H1 (cell line): ENCODE data around the gene MYPOP. TPM values are rescaled to one million over a fixed set of nuclear protein-coding genes. Genes with fewer than 3 reads are reported as not detected.

Experiments used
- ASH2L ChIP-seq: fragments of 200-600, 300-600 bp; sonication (generic); IDR thresholded peaks from one replicate; pipeline ENCODE4 v1.7.1; 2017; ENCODE audit warnings: low read length
- BACH1 ChIP-seq: IDR thresholded peaks from 2 replicates; pipeline ENCODE4 v1.6.1; 2012; ENCODE audit warnings: low read length, improper control_type of control experiment
- CEBPB ChIP-seq: IDR thresholded peaks from 2 replicates; pipeline ENCODE4 v1.6.1; 2012; ENCODE audit warnings: low read depth, low read length
- CHD2 ChIP-seq: IDR thresholded peaks from 2 replicates; pipeline ENCODE4 v1.6.1; 2012; ENCODE audit warnings: low read length, improper control_type of control experiment
- CTCF ChIP-seq, 3 experiments: IDR thresholded peaks; 1 replicate in 2 of 3; 2 replicates in 1 of 3; pipeline versions ENCODE4 v1.5.1 to v1.6.1; 2011; ENCODE audit warnings: low read length in 3 of 3, mild to moderate bottlenecking in 3 of 3, inconsistent platforms in 2 of 3, low read depth in 1 of 3, moderate library complexity in 1 of 3; ENCODE audit not compliant: insufficient read depth in 1 of 3; ENCODE audit errors: control extremely low read depth in 1 of 3
- EZH2 ChIP-seq: fragments of 200-600 bp; sonication (generic); IDR thresholded peaks from 2 replicates; pipeline ENCODE4 v1.7.1; 2012; ENCODE audit warnings: low read depth, mild to moderate bottlenecking, moderate library complexity, low read length, inconsistent platforms; ENCODE audit not compliant: severe bottlenecking
- FOSL1 ChIP-seq: IDR thresholded peaks from 2 replicates; pipeline ENCODE4 v1.6.1; 2011; ENCODE audit warnings: mild to moderate bottlenecking, low read depth, low read length, moderate library complexity; ENCODE audit not compliant: insufficient read depth
- GABPA ChIP-seq: IDR thresholded peaks from 2 replicates; pipeline ENCODE4 v1.6.1; 2011; ENCODE audit warnings: mild to moderate bottlenecking, low read length, moderate library complexity, borderline replicate concordance; ENCODE audit not compliant: insufficient read depth
- HDAC6 ChIP-seq: IDR thresholded peaks from one replicate; pipeline ENCODE4 v1.7.1; 2012; ENCODE audit warnings: low read depth, mild to moderate bottlenecking, inconsistent platforms, low read length, moderate library complexity
- KDM4A ChIP-seq: IDR thresholded peaks from one replicate; pipeline ENCODE4 v1.7.1; 2012; ENCODE audit warnings: low read depth, mild to moderate bottlenecking, moderate library complexity, low read length, inconsistent platforms; ENCODE audit not compliant: severe bottlenecking
- MAX ChIP-seq: IDR thresholded peaks from 2 replicates; pipeline ENCODE4 v1.6.1; 2012; ENCODE audit warnings: inconsistent platforms
- NANOG ChIP-seq: IDR thresholded peaks from 2 replicates; pipeline ENCODE4 v1.6.1; 2011; ENCODE audit warnings: low read length, low read depth, mild to moderate bottlenecking, inconsistent platforms; ENCODE audit not compliant: insufficient read depth, poor library complexity, severe bottlenecking
- NRF1 ChIP-seq: IDR thresholded peaks from 2 replicates; pipeline ENCODE4 v1.6.1; 2011; ENCODE audit warnings: mild to moderate bottlenecking, low read depth, low read length, improper control_type of control experiment
- RBBP5 ChIP-seq: IDR thresholded peaks from 2 replicates; pipeline ENCODE4 v1.7.1; 2012; ENCODE audit warnings: low read depth, mild to moderate bottlenecking, inconsistent platforms, low read length, moderate library complexity, borderline replicate concordance
- RNF2 ChIP-seq: fragments of 200-900, 300-1000 bp; sonication (generic); IDR thresholded peaks from 2 replicates; pipeline ENCODE4 v1.7.1; 2016; ENCODE audit warnings: borderline replicate concordance, low read depth, mild to moderate bottlenecking, antibody characterized with exemption, low read length; ENCODE audit not compliant: poor library complexity, severe bottlenecking; ENCODE audit errors: missing control alignments
- SP4 ChIP-seq: IDR thresholded peaks from 2 replicates; pipeline ENCODE4 v1.6.1; 2012; ENCODE audit warnings: low read length, inconsistent platforms
- TAF1 ChIP-seq: IDR thresholded peaks from 2 replicates; pipeline ENCODE4 v1.6.1; 2011; ENCODE audit warnings: mild to moderate bottlenecking, low read depth, low read length
- TBP ChIP-seq: IDR thresholded peaks from 2 replicates; pipeline ENCODE4 v1.6.1; 2011; ENCODE audit warnings: low read depth, low read length, improper control_type of control experiment
- TCF12 ChIP-seq: IDR thresholded peaks from 2 replicates; pipeline ENCODE4 v1.6.1; 2011; ENCODE audit warnings: low read depth, mild to moderate bottlenecking, low read length
- YY1 ChIP-seq: IDR thresholded peaks from 2 replicates; pipeline ENCODE4 v1.6.1; 2011; ENCODE audit warnings: low read depth, mild to moderate bottlenecking, low read length
- ZNF274 ChIP-seq: IDR thresholded peaks from 2 replicates; pipeline ENCODE4 v1.7.0; 2012; ENCODE audit warnings: low read length, borderline replicate concordance; ENCODE audit errors: extremely low read depth
- polyA plus RNA-seq, 7 experiments: library from polyadenylated mRNA; depleted of rRNA in 3 of 7; stranded (reverse) in 5 of 7; unstranded in 2 of 7; fragments of >200 nt in 5 of 7; fragments of 200-250 nt in 2 of 7; gene quantifications; 1 replicate in 5 of 7; 2 replicates in 1 of 7; 4 replicates in 1 of 7; pipeline versions ENCODE4 v1.2.1 to v1.2.3, GENCODE V29; 2011 to 2013; ENCODE audit warnings: missing spikeins in 2 of 7, mixed read lengths in 2 of 7
- total RNA-seq: library from RNA; stranded (reverse); fragmentation: NEBNext Ultra II Directional; extraction: Animal tissue kit (Norgen Biotek cat#: 25700); gene quantifications from 2 replicates; pipeline ENCODE4 v1.2.1, GENCODE V29; 2021
- TF ChIP-seq, protein P1 (sequence below): IDR thresholded peaks from 2 replicates; pipeline ENCODE4 v1.6.1; 2011; ENCODE audit warnings: low read length, improper control_type of control experiment

The MYPOP gene
- total and polyA plus RNA-seq, 2 of the 8 experiments (the other 6 are each of a cell fraction or from before 2014, with no cell fraction given): 3.2 to 11.1 TPM

DNA sequence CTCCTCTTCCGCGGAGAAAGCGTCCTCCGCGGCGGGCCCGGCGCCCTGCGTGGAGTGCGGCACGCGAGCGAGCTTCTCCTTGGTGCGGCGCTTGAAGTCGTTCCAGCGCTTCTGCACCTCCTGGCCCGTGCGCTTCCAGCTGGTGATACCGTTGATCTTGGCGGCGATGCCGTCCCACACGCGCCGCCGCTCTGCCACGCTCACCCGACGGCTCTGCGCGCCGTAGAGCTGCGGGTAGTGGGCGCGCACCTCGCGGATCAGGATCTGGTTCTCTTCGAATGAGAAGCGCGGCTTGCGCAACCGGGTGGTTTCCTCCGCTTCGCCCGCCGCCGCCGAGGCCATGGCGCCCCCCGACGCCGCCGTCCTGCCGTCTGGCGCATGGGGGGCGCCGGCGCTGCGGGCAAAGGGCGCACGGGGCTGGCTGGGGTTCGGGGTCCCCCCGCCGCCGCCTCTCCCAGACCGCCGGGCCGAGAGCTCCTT, 941 bp downstream of the MYPOP start (continued):
- peak in 1 of 3 experiments; percentile 0; a peak in 1 of 4 replicates for TF ChIP-seq CTCF (IDR thresholded peaks at IDR 0.05; ENCODE audit: control extremely low read depth in 1 of 3, insufficient read depth in 1 of 3, low read depth in 1 of 3, low read length in 3 of 3)
- TF ChIP-seq NRF1: no peak
- no peak for TF ChIP-seq TCF12
- TF ChIP-seq, protein P1, sequence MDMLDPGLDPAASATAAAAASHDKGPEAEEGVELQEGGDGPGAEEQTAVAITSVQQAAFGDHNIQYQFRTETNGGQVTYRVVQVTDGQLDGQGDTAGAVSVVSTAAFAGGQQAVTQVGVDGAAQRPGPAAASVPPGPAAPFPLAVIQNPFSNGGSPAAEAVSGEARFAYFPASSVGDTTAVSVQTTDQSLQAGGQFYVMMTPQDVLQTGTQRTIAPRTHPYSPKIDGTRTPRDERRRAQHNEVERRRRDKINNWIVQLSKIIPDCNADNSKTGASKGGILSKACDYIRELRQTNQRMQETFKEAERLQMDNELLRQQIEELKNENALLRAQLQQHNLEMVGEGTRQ: no peak
- peak; percentile 69; the same call in 1 of the 2 replicates for TF ChIP-seq MAX
- no peak for TF ChIP-seq FOSL1
- TF ChIP-seq BACH1: no peak
- TF ChIP-seq YY1: no peak
- TF ChIP-seq ZNF274: no peak
- TF ChIP-seq HDAC6: no peak
- peak; percentile 74 for TF ChIP-seq KDM4A
- TF ChIP-seq TBP: 0 out of 2 replicates have a peak, but pooled peaks have one; percentile 4
- TF ChIP-seq EZH2: peak; percentile 64
- no peak for TF ChIP-seq CHD2
- TF ChIP-seq NANOG: no peak
- no peak; the same call in 1 of the 2 replicates for TF ChIP-seq RBBP5
- no peak for TF ChIP-seq RNF2
- 0 out of 2 replicates have a peak, but pooled peaks have one; percentile 40 for TF ChIP-seq GABPA
- no peak for TF ChIP-seq SP4
- no peak for TF ChIP-seq ASH2L
- TF ChIP-seq CEBPB: peak; percentile 92
- TF ChIP-seq TAF1: no peak
